Esophagus squamous epithelium (tissue), 4 donors: ENCODE measurements around the gene GTPBP4.

Source experiments
- POLR2A ChIP-seq, 4 donors: fragments of 450-650 bp; IDR thresholded peaks; one replicate each; pipeline ENCODE4 v1.6.1; 2017; ENCODE audit warnings: antibody characterized with exemption in 4 of 4, mild to moderate bottlenecking in 4 of 4, moderate library complexity in 3 of 4
- TF ChIP-seq, protein P1 (sequence below), 6 experiments: fragments of 450-650 bp in 4 of 6; fragments of 200-600 bp in 2 of 6; sonication (generic) in 2 of 6; IDR thresholded peaks; one replicate each; pipeline ENCODE4 v1.5.1; 2016 to 2019; ENCODE audit warnings: antibody characterized with exemption in 6 of 6, mild to moderate bottlenecking in 4 of 6, moderate library complexity in 4 of 6

DNA sequence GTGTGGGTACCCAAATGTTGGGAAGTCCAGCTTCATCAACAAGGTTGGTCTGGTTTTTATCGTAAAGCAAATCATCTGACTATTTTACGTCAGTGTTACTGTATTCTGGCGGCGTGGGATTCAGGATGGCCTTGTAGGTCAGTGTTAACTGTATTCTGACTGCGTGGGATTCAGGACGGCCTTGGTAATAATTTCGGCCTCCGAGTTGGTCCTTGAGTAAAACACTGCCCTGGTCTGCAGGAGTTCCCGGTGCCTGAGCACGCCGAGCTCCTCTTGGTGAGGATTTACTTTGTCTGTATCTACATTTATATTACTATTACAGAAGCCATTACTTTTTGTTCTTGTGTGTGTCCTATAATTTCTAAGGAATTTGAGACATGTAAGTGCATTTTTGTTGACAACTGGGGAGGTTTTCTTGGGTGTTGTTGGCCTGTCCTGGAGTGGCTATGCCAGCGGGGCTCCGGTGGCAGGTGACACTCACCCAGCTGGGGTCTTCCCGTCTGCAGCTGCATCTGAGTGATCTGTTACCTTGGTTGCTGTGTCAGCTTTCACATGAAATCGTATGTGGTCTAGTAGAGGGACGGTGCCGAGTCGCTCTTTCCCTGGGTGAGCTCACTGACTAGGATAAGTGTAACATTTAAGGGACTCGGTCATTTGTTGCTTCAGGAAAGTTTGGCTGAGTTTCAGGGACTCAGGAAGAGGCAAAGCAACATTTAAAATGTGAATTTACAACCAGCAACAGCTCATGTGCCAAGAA lies 9.2 kb downstream of the GTPBP4 start:
- TF ChIP-seq, protein P1, sequence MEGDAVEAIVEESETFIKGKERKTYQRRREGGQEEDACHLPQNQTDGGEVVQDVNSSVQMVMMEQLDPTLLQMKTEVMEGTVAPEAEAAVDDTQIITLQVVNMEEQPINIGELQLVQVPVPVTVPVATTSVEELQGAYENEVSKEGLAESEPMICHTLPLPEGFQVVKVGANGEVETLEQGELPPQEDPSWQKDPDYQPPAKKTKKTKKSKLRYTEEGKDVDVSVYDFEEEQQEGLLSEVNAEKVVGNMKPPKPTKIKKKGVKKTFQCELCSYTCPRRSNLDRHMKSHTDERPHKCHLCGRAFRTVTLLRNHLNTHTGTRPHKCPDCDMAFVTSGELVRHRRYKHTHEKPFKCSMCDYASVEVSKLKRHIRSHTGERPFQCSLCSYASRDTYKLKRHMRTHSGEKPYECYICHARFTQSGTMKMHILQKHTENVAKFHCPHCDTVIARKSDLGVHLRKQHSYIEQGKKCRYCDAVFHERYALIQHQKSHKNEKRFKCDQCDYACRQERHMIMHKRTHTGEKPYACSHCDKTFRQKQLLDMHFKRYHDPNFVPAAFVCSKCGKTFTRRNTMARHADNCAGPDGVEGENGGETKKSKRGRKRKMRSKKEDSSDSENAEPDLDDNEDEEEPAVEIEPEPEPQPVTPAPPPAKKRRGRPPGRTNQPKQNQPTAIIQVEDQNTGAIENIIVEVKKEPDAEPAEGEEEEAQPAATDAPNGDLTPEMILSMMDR (IDR thresholded peaks at IDR 0.05) = no peak
- no peak for TF ChIP-seq POLR2A (IDR thresholded peaks at IDR 0.05)
